ENCODE results near the gene ADIPOQ.
"Not testable (repeated sequence)": the region's sequence is repeated elsewhere in the genome, so short reads cannot be mapped to it uniquely, and the experiment has no call there.

Gene ADIPOQ

GRCh38 chr3:186893071-186893470 is 50.6 kb downstream of the ADIPOQ start:
- not testable (repeated sequence) for H3K27me3 ChIP-seq (ENCODE audit: control insufficient read depth, insufficient read depth, low read length); H3K4me3 ChIP-seq (ENCODE audit: low read length); H3K9ac ChIP-seq (ENCODE audit: low read depth, low read length); H3K4me1 ChIP-seq (ENCODE audit: control insufficient read depth, insufficient read depth, low read length); H3K4me2 ChIP-seq (ENCODE audit: low read length); H3K9me3 ChIP-seq (replicated peaks; ENCODE audit: low read length); H3K36me3 ChIP-seq (ENCODE audit: insufficient read depth, low read length)

- Histone ChIP-seq H3K9ac (ENCODE audit: low read depth, low read length) (no peak overlapping the region), H3K27me3 (ENCODE audit: control insufficient read depth, insufficient read depth, low read length) (no peaks in the 10 kb centered on the region), H3K36me3 (ENCODE audit: insufficient read depth, low read length) (no peaks in the 10 kb centered on the region), H3K9me3 (replicated peaks; ENCODE audit: low read length) (no peaks in the 10 kb centered on the region), H3K4me2 (ENCODE audit: low read length) (no peak overlapping the region), H3K4me1 (ENCODE audit: control insufficient read depth, insufficient read depth, low read length) (no peaks in the 10 kb centered on the region), H3K4me3 (ENCODE audit: low read length) (no peak overlapping the region)
Measured at GRCh38 chr3:186895406-186895805, 52.9 kb downstream of the ADIPOQ start.

GRCh38 chr3:186896006-186896405 is 53.5 kb downstream of the ADIPOQ start:
- no peaks in the 10 kb centered on the region for H3K36me3 ChIP-seq (ENCODE audit: insufficient read depth, low read length)
- no peaks in the 10 kb centered on the region for H3K9me3 ChIP-seq (replicated peaks; ENCODE audit: low read length)
- H3K9ac ChIP-seq (ENCODE audit: low read depth, low read length): no peak overlapping the region
- no peaks in the 10 kb centered on the region for H3K27me3 ChIP-seq (ENCODE audit: control insufficient read depth, insufficient read depth, low read length)
- no peak overlapping the region for H3K4me2 ChIP-seq (ENCODE audit: low read length)
- no peak overlapping the region for H3K4me3 ChIP-seq (ENCODE audit: low read length)
- H3K4me1 ChIP-seq (ENCODE audit: control insufficient read depth, insufficient read depth, low read length): peaks cover 4% of the 10 kb centered on the region

- H3K9me3 ChIP-seq (replicated peaks; ENCODE audit: low read length): no peaks in the 10 kb centered on the region
- H3K36me3 ChIP-seq (ENCODE audit: insufficient read depth, low read length): no peaks in the 10 kb centered on the region
- H3K4me2 ChIP-seq (ENCODE audit: low read length): no peak overlapping the region
- H3K9ac ChIP-seq (ENCODE audit: low read depth, low read length): no peak overlapping the region
- H3K27me3 ChIP-seq (ENCODE audit: control insufficient read depth, insufficient read depth, low read length): no peaks in the 10 kb centered on the region
- H3K4me3 ChIP-seq (ENCODE audit: low read length): no peak overlapping the region
- H3K4me1 ChIP-seq (ENCODE audit: control insufficient read depth, insufficient read depth, low read length): peaks cover 10% of the 10 kb centered on the region
Measured at GRCh38 chr3:186896875-186897274, 54.4 kb downstream of the ADIPOQ start.

GRCh38 chr3:186901135-186901734 is 58.7 kb downstream of the ADIPOQ start:
- Histone ChIP-seq H3K4me3 (ENCODE audit: low read length) (no peak overlapping the region), H3K9me3 (replicated peaks; ENCODE audit: low read length) (no peaks in the 10 kb centered on the region), H3K4me2 (ENCODE audit: low read length) (no peak overlapping the region), H3K9ac (ENCODE audit: low read depth, low read length) (no peak overlapping the region), H3K36me3 (ENCODE audit: insufficient read depth, low read length) (no peaks in the 10 kb centered on the region), H3K27me3 (ENCODE audit: control insufficient read depth, insufficient read depth, low read length) (no peaks in the 10 kb centered on the region), H3K4me1 (ENCODE audit: control insufficient read depth, insufficient read depth, low read length) (peaks cover 10% of the 10 kb centered on the region)

- H3K9me3 ChIP-seq (replicated peaks; ENCODE audit: low read length): no peaks in the 10 kb centered on the region
- H3K4me1 ChIP-seq (ENCODE audit: control insufficient read depth, insufficient read depth, low read length): peaks cover 10% of the 10 kb centered on the region
- H3K4me2 ChIP-seq (ENCODE audit: low read length): no peak overlapping the region
- no peak overlapping the region for H3K9ac ChIP-seq (ENCODE audit: low read depth, low read length)
- H3K36me3 ChIP-seq (ENCODE audit: insufficient read depth, low read length): no peaks in the 10 kb centered on the region
- no peak overlapping the region for H3K4me3 ChIP-seq (ENCODE audit: low read length)
- H3K27me3 ChIP-seq (ENCODE audit: control insufficient read depth, insufficient read depth, low read length): no peaks in the 10 kb centered on the region
Measured at GRCh38 chr3:186902154-186902553, 59.6 kb downstream of the ADIPOQ start.

GRCh38 chr3:186902713-186903112 is 60.2 kb downstream of the ADIPOQ start:
- H3K9ac ChIP-seq (ENCODE audit: low read depth, low read length): no peak overlapping the region
- H3K4me3 ChIP-seq (ENCODE audit: low read length): no peak overlapping the region
- H3K4me1 ChIP-seq (ENCODE audit: control insufficient read depth, insufficient read depth, low read length): peaks cover 10% of the 10 kb centered on the region
- H3K4me2 ChIP-seq (ENCODE audit: low read length): no peak overlapping the region
- H3K9me3 ChIP-seq (replicated peaks; ENCODE audit: low read length): no peaks in the 10 kb centered on the region
- H3K27me3 ChIP-seq (ENCODE audit: control insufficient read depth, insufficient read depth, low read length): no peaks in the 10 kb centered on the region
- no peaks in the 10 kb centered on the region for H3K36me3 ChIP-seq (ENCODE audit: insufficient read depth, low read length)

GRCh38 chr3:186903676-186904075 is 61.2 kb downstream of the ADIPOQ start:
- H3K4me1 ChIP-seq (ENCODE audit: control insufficient read depth, insufficient read depth, low read length): not testable (repeated sequence)

GRCh38 chr3:186907075-186907474 is 64.6 kb downstream of the ADIPOQ start:
- H3K27me3 ChIP-seq (ENCODE audit: control insufficient read depth, insufficient read depth, low read length); H3K4me2 ChIP-seq (ENCODE audit: low read length): not testable (repeated sequence)

More at GRCh38 chr3:186903676-186904075, 61.2 kb downstream of the ADIPOQ start:
- H3K27me3 ChIP-seq (ENCODE audit: control insufficient read depth, insufficient read depth, low read length); H3K4me2 ChIP-seq (ENCODE audit: low read length); H3K9me3 ChIP-seq (replicated peaks; ENCODE audit: low read length); H3K9ac ChIP-seq (ENCODE audit: low read depth, low read length); H3K4me3 ChIP-seq (ENCODE audit: low read length); H3K36me3 ChIP-seq (ENCODE audit: insufficient read depth, low read length): not testable (repeated sequence)

More at GRCh38 chr3:186907075-186907474, 64.6 kb downstream of the ADIPOQ start:
- not testable (repeated sequence) for H3K36me3 ChIP-seq (ENCODE audit: insufficient read depth, low read length); H3K4me1 ChIP-seq (ENCODE audit: control insufficient read depth, insufficient read depth, low read length); H3K9ac ChIP-seq (ENCODE audit: low read depth, low read length); H3K9me3 ChIP-seq (replicated peaks; ENCODE audit: low read length); H3K4me3 ChIP-seq (ENCODE audit: low read length)
